GM12892 (cell line): ENCODE data around the gene SLC6A20.

ENCODE experiments used
- DNase-seq: peaks from one replicate; pipeline ENCODE4 v3.0.0; 2011; ENCODE audit not compliant: insufficient read length
- FAIRE-seq: peaks from 2 replicates; lab custom pipeline; 2011; peaks lifted over from hg19 to GRCh38; lab: Jason Lieb, UNC
- POLR2A ChIP-seq: IDR thresholded peaks from 2 replicates; pipeline ENCODE4 v1.6.1; 2011; ENCODE audit warnings: low read depth, low read length, control low read depth
- POLR2AphosphoS5 ChIP-seq: IDR thresholded peaks from 2 replicates; pipeline ENCODE4 v1.6.1; 2011; ENCODE audit warnings: low read depth, low read length, control low read depth
- TAF1 ChIP-seq: IDR thresholded peaks from 2 replicates; pipeline ENCODE4 v1.6.1; 2011; ENCODE audit warnings: low read depth, mild to moderate bottlenecking, control low read depth, low read length, borderline replicate concordance

The SLC6A20 gene

GRCh38 chr3:45819543-45819942 is 23.2 kb upstream of the SLC6A20 start:
- DNase-seq, result no peak
- no peak for FAIRE-seq
- TF ChIP-seq POLR2A (no peak), POLR2AphosphoS5 (no peak), TAF1 (no peak)

- no peak for TF ChIP-seq POLR2AphosphoS5
- TF ChIP-seq POLR2A, result no peak
- no peak for TF ChIP-seq TAF1
- FAIRE-seq (no peak), DNase-seq (no peak)
Observed at GRCh38 chr3:45817831-45818522, 21.6 kb upstream of the SLC6A20 start.

DNA sequence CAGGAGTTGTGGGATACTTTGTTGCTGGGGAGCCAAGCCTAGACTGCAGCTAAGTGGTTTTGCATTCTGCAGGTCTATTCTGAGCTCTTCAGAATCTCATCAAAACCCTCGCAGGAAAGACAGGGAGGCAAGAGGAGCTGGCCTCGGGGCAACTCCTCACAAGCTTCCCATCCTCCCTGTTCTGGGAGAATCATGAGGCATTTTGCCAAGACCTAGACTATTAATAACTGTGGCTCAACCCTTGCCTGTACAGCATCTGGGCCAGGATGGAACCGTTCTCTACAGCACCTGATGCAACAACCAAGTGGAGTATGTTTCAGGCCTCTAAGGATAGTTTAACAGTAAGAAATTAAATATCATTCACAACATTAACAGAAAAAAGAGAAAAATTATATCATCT is 20.2 kb upstream of the SLC6A20 start:
- no peak for DNase-seq
- TF ChIP-seq TAF1, result no peak
- TF ChIP-seq POLR2A, result no peak
- TF ChIP-seq POLR2AphosphoS5, result no peak
- FAIRE-seq, result no peak

GRCh38 chr3:45814322-45814721 is 18.0 kb upstream of the SLC6A20 start:
- FAIRE-seq, result no peak
- TF ChIP-seq POLR2A, result no peak
- TF ChIP-seq POLR2AphosphoS5, result no peak
- TF ChIP-seq TAF1, result no peak
- DNase-seq, result no peak

DNA sequence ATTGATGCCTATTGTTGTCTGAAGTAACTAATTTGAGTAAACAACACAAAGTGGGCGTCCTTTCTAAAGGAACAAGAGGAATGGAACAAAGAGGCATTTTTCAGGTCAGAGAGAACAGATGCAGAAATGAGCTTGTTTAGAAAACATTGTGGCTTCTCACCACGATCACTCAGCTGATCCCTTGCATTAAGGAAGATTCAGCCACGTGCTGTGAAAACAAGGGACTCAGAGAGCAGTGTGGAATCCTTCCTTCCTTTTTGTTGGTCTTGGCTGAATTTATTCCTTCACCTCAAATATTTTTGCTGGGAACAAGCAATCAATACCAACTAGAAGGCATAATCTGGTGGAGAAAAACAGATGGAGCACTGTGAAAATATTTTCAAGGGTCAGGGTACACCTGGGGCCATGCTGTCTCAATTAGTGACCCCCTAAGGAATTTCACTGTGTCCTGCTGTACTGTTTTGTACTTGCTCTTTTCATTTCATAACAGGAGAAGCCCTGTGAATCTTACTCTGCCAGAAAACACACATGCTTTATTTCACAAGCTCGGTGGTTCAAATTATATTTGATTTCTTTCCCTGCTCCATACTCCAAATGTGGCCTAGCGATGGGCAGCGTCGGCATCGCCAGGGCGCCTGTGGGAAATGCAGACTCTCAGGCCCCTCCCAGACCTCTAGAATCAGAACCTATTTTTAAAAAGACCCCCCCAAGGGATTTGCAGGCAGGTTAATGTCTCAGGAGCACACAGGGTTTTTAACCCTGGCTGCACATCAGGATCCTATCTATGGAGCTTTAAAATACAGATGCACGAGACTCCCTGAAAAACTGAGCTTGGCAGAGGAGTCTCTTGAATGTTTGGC is 11.6 kb upstream of the SLC6A20 start:
- FAIRE-seq, result no peak
- DNase-seq, result no peak
- TF ChIP-seq POLR2A (no peak), POLR2AphosphoS5 (no peak), TAF1 (no peak)

- no peak for TF ChIP-seq POLR2A
- no peak for TF ChIP-seq POLR2AphosphoS5
- TF ChIP-seq TAF1, result no peak
- no peak for FAIRE-seq
- no peak for DNase-seq
Observed at GRCh38 chr3:45807133-45807532, 10.8 kb upstream of the SLC6A20 start.

- no peak for DNase-seq
- TF ChIP-seq POLR2AphosphoS5, result no peak
- no peak for TF ChIP-seq TAF1
- TF ChIP-seq POLR2A, result no peak
- no peak for FAIRE-seq
Observed at GRCh38 chr3:45806072-45806471, 9.7 kb upstream of the SLC6A20 start.

DNA sequence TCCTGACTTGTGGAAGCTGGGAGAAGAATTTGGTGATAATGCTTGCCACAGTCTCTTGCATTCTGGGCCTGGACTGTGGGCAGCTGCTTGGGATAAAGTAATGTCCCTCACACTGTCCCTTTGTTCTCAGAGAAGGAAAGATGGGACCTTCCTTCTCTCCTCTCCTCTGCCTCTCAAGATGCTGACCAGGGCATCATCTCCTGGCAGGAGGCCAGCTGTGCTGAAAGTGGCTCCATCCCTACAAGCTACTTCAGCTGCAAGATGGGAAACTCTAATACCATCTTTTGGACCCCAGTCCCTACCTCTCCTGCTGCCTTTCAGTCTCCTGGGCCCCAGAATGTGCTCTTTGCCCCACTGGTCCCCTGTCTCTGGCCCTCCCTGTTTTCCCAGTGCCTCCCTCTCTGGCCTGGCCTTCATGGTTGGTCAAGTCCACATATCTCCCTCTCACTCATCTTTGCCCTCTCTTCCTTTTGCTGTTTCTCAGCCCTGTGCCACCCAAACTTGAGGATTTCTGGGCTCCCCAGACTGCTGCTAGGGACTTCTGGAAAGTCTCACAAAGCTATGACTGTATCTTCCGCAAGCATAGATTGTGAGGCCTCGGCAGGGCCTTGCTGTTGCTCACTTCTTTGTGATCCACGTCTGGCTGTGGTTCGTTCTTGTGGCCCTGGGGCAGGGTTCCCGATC is 7.1 kb upstream of the SLC6A20 start:
- TF ChIP-seq TAF1, result no peak
- TF ChIP-seq POLR2AphosphoS5, result no peak
- no peak for TF ChIP-seq POLR2A
- no peak for DNase-seq
- no peak for FAIRE-seq

GRCh38 chr3:45802146-45802545 is 5.8 kb upstream of the SLC6A20 start:
- DNase-seq, result no peak
- FAIRE-seq, result no peak
- no peak for TF ChIP-seq POLR2AphosphoS5
- no peak for TF ChIP-seq TAF1
- TF ChIP-seq POLR2A, result no peak

DNA sequence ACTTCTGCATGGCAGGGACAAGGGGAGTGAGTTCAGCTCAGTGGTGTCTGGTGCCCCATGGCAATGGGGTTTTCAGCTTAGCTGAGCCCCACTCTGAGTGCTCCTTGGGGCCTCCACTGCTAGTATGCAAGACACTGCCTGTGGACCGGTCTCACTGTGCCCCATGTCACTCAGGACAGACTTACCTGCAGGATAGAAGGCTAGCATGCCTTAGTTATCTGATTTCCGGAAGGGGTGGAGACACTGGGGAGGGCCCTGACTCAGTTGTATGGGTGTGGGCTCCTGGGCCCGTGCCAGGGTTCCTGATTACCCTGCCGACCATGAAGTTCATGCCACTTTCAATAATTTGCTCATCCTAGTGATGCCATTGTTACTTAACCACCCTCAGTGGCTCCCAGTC is 4.3 kb upstream of the SLC6A20 start:
- FAIRE-seq (no peak), DNase-seq (no peak)
- TF ChIP-seq POLR2A, result no peak
- TF ChIP-seq TAF1, result no peak
- no peak for TF ChIP-seq POLR2AphosphoS5

- TF ChIP-seq POLR2AphosphoS5 (no peak), POLR2A (no peak), TAF1 (no peak)
- no peak for FAIRE-seq
- DNase-seq, result no peak
Observed at GRCh38 chr3:45799586-45799985, 3.2 kb upstream of the SLC6A20 start.

DNA sequence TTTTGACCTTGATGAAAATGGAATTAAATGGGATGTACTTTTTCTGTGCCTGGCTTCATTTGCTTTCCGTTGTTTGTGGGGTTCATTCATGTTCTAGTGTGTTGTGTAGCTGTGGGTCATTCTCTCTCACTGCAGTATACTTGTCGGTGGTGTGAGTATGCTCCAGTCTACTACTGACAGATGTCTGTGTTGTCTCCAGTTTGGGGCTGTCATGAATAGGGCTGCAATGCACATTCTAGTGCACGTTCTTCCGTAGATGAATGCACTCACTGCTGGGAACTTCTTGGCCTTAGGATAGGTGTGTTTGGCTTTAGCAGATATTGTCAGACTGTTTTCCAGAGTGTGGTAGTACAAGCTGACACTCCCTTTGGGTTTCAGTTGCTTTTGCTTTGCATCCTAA is 1.7 kb upstream of the SLC6A20 start:
- no peak for TF ChIP-seq POLR2AphosphoS5
- no peak for TF ChIP-seq POLR2A
- no peak for TF ChIP-seq TAF1
- no peak for FAIRE-seq
- DNase-seq, result no peak
